C4-2B (cell line): ENCODE measurements around the gene SLC13A4.

Source experiments
- H3K27ac ChIP-seq: fragments of 450-650 bp; 2 replicates; pipeline ENCODE4 v1.5.1; 2017
- ZFX ChIP-seq: fragments of 450-650 bp; IDR thresholded peaks from 2 replicates; pipeline ENCODE4 v1.6.1; 2017
- TF ChIP-seq, protein P1 (sequence below): fragments of 450-650 bp; conservative IDR thresholded peaks from 2 replicates; pipeline ENCODE4 v1.5.1; 2017; ENCODE audit warnings: mild to moderate bottlenecking

Gene SLC13A4

GRCh38 chr7:135684699-135685098, 43.3 kb downstream of the SLC13A4 start:
- TF ChIP-seq, protein P1, sequence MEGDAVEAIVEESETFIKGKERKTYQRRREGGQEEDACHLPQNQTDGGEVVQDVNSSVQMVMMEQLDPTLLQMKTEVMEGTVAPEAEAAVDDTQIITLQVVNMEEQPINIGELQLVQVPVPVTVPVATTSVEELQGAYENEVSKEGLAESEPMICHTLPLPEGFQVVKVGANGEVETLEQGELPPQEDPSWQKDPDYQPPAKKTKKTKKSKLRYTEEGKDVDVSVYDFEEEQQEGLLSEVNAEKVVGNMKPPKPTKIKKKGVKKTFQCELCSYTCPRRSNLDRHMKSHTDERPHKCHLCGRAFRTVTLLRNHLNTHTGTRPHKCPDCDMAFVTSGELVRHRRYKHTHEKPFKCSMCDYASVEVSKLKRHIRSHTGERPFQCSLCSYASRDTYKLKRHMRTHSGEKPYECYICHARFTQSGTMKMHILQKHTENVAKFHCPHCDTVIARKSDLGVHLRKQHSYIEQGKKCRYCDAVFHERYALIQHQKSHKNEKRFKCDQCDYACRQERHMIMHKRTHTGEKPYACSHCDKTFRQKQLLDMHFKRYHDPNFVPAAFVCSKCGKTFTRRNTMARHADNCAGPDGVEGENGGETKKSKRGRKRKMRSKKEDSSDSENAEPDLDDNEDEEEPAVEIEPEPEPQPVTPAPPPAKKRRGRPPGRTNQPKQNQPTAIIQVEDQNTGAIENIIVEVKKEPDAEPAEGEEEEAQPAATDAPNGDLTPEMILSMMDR, result no peak
- no peak for TF ChIP-seq ZFX
- H3K27ac ChIP-seq, result no peak overlapping the region

DNA sequence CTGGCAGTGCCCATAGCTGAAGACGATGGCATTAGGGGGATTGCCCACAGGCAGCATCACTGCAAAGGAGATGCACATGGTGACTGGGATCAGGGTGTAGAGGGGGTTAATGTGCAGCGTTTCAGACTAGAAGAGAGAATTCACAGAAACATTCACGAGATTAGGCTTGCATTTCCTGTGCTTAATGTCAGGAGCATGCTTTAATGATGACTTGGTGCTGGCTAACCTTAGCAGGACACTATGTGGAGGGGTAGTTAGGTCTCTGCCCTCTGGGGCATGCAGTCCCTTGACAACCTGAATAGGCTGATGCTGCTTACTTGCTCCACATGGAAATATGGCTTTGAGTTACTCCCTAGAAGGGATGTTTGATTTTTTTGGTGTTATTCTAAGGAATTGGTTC, 43.9 kb downstream of the SLC13A4 start:
- no peak overlapping the region for H3K27ac ChIP-seq
- no peak for TF ChIP-seq ZFX
- TF ChIP-seq, protein P1, result no peak

GRCh38 chr7:135683609-135684008, 44.4 kb downstream of the SLC13A4 start:
- TF ChIP-seq, protein P1, result no peak
- no peak for TF ChIP-seq ZFX

GRCh38 chr7:135682191-135682590, 45.8 kb downstream of the SLC13A4 start:
- no peak overlapping the region for H3K27ac ChIP-seq
- TF ChIP-seq ZFX, result no peak
- TF ChIP-seq, protein P1, result no peak

More at GRCh38 chr7:135683609-135684008, 44.4 kb downstream of the SLC13A4 start:
- no peak overlapping the region for H3K27ac ChIP-seq

DNA sequence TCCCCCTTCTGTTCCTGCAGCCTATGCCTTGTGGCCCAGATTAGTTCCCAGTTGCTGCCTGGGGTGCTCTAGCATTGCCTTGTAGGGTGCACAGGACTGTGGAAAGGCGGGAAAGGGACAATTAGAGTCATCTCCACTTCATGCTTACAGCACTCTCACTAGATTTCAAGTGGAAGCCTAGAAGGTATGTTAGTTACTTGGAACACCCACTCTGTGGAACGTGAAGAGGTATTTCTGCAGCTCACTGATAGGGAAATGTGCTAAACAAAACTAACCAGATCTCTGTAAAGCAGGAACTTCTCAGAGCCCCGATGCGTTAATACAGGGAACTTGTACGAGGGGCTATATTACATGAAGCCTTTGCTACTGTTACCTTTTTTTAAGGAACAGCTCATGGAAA, 46.2 kb downstream of the SLC13A4 start:
- H3K27ac ChIP-seq, result no peak overlapping the region

GRCh38 chr7:135678612-135679575, 49.1 kb downstream of the SLC13A4 start:
- TF ChIP-seq, protein P1, result no peak
- no peak for TF ChIP-seq ZFX
- no peak overlapping the region for H3K27ac ChIP-seq

More for the DNA sequence above, 46.2 kb downstream of the SLC13A4 start:
- TF ChIP-seq ZFX, result no peak
- TF ChIP-seq, protein P1, result no peak

DNA sequence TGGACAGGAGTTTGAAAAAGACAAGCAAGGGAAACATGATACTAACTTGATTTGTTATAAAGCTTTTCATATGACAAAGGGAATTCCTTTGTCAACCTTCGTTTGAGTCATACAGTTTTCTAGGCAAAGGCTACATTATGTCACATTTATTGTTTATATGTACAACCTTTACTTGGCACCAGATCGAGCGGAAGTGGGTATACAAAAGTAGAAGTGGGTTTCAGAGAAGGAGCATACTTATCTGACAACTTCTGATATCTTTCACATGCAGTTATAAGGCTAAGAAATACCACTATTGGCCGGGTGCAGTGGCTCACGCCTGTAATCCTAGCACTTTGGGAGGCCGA, 54.7 kb downstream of the SLC13A4 start:
- no peak for TF ChIP-seq ZFX
- TF ChIP-seq, protein P1, result no peak
- H3K27ac ChIP-seq, result no peak overlapping the region
